A549 (cell line): ENCODE measurements around the gene PEX26. TPM values are rescaled to one million over a fixed set of nuclear protein-coding genes. Genes with fewer than 3 reads are reported as not detected.

ENCODE experiments used
- ATAC-seq, 2 experiments: fragments of 200-7000 bp in 1 of 2; fragments of >200 bp in 1 of 2; cut with Nextera tagmentation in 1 of 2; cut with Tn5 transposase in 1 of 2; 3 replicates each; pipeline versions ENCODE4 v1.8.0 to v1.9.1; 2018 to 2020; ENCODE audit warnings: mild to moderate bottlenecking in 1 of 2, moderate library complexity in 1 of 2
- CTCF ChIA-PET: fragments of 300-600 bp; sonication (Branson Sonifier 250); formaldehyde crosslinking; extraction: SDS; loops from one replicate; lab custom pipeline; 2021; ENCODE audit warnings: antibody characterized with exemption, inconsistent platforms; lab: Yijun Ruan, JAX
- POLR2A ChIA-PET: fragments of 350-600 bp; formaldehyde crosslinking; extraction: SDS; loops from one replicate; lab custom pipeline; 2021; ENCODE audit warnings: antibody characterized with exemption, inconsistent platforms; lab: Yijun Ruan, JAX
- DNase-seq, 2 experiments: peaks; one replicate each; pipeline versions ENCODE4 v3.0.0 to v3.0.0-alpha.2; 2011 to 2016; ENCODE audit warnings: low read depth in 1 of 2, low spot score in 1 of 2
- FAIRE-seq: peaks from 2 replicates; lab custom pipeline; 2011; peaks lifted over from hg19 to GRCh38; lab: Jason Lieb, UNC
- H3K27ac ChIP-seq, 2 experiments: fragments of >200 bp; sonication (Bioruptor Twin); formaldehyde crosslinking; 3 replicates each; pipeline ENCODE4 v1.5.1; 2016 to 2017
- H3K4me1 ChIP-seq: fragments of >200 bp; sonication (Bioruptor Twin); formaldehyde crosslinking; 3 replicates; pipeline ENCODE4 v1.6.1; 2016
- H3K4me2 ChIP-seq: fragments of >200 bp; sonication (Bioruptor Twin); formaldehyde crosslinking; 3 replicates; pipeline ENCODE4 v1.6.1; 2016
- H3K4me3 ChIP-seq: fragments of >200 bp; sonication (Bioruptor Twin); formaldehyde crosslinking; 3 replicates; pipeline ENCODE4 v1.5.1; 2016
- H3K9me3 ChIP-seq: fragments of >200 bp; sonication (Bioruptor Twin); formaldehyde crosslinking; 3 replicates; pipeline ENCODE4 v1.6.1; 2016
- ATOH8 ChIP-seq: fragments of 250-450 bp; sonication (Bioruptor Pico); IDR thresholded peaks from 2 replicates; pipeline ENCODE4 v1.5.0; 2020; ENCODE audit warnings: low read depth, mild to moderate bottlenecking, moderate library complexity
- CEBPB ChIP-seq, 2 experiments: fragments of >200 bp in 1 of 2; sonication (Bioruptor Twin) in 1 of 2; formaldehyde crosslinking in 1 of 2; IDR thresholded peaks; 2 replicates each; pipeline ENCODE4 v1.6.1; 2012 to 2016
- EHF ChIP-seq: fragments of 250-450 bp; sonication (Bioruptor Pico); IDR thresholded peaks from 2 replicates; pipeline ENCODE4 v1.5.0; 2020; ENCODE audit warnings: mild to moderate bottlenecking
- HDAC2 ChIP-seq: fragments of 200-600 bp; sonication (generic); IDR thresholded peaks from 2 replicates; pipeline ENCODE4 v1.6.1; 2016
- HOXB13 ChIP-seq: fragments of 250-450 bp; sonication (Bioruptor Pico); IDR thresholded peaks from 2 replicates; pipeline ENCODE4 v1.5.0; 2020; ENCODE audit warnings: low read depth, mild to moderate bottlenecking, moderate library complexity
- JUN ChIP-seq, 2 experiments: fragments of >200 bp; sonication (Bioruptor Twin); formaldehyde crosslinking; IDR thresholded peaks; 2 replicates in 1 of 2; 3 replicates in 1 of 2; pipeline ENCODE4 v1.6.1; 2016 to 2017
- KDM5A ChIP-seq: fragments of 200-600 bp; sonication (generic); IDR thresholded peaks from 2 replicates; pipeline ENCODE4 v1.6.1; 2016; ENCODE audit warnings: antibody characterized with exemption, mild to moderate bottlenecking
- MAX ChIP-seq: IDR thresholded peaks from 2 replicates; pipeline ENCODE4 v1.6.1; 2012
- MYC ChIP-seq: IDR thresholded peaks from 2 replicates; pipeline ENCODE4 v1.6.1; 2012; ENCODE audit warnings: mild to moderate bottlenecking, inconsistent platforms, low read length, improper control_type of control experiment, borderline replicate concordance
- NFE2L2 ChIP-seq: fragments of 150-350 bp; conservative IDR thresholded peaks from 2 replicates; pipeline ENCODE4 v1.6.1; 2014; ENCODE audit warnings: low read length
- NR3C1 ChIP-seq: fragments of >200 bp; sonication (Bioruptor Twin); formaldehyde crosslinking; IDR thresholded peaks from 3 replicates; pipeline ENCODE4 v1.6.1; 2017
- PHF8 ChIP-seq: fragments of 200-600 bp; sonication (generic); IDR thresholded peaks from 2 replicates; pipeline ENCODE4 v1.6.1; 2016; ENCODE audit warnings: low read depth, mild to moderate bottlenecking, antibody characterized with exemption, moderate library complexity, borderline replicate concordance
- POLR2A ChIP-seq: IDR thresholded peaks from 2 replicates; pipeline ENCODE4 v1.6.1; 2012; ENCODE audit warnings: mild to moderate bottlenecking, low read length
- RFX5 ChIP-seq: fragments of 450-650 bp; IDR thresholded peaks from 2 replicates; pipeline ENCODE4 v1.7.1; 2014; ENCODE audit warnings: antibody characterized with exemption, mild to moderate bottlenecking, moderate library complexity
- SMC3 ChIP-seq: fragments of >200 bp; sonication (Bioruptor Twin); formaldehyde crosslinking; IDR thresholded peaks from 3 replicates; pipeline ENCODE4 v1.6.1; 2018; ENCODE audit warnings: inconsistent platforms
- TP53 ChIP-seq: fragments of 250-450 bp; sonication (Bioruptor Pico); IDR thresholded peaks from 2 replicates; pipeline ENCODE4 v1.5.0; 2021; ENCODE audit warnings: mild to moderate bottlenecking, moderate library complexity
- ZC3H11A ChIP-seq: fragments of 450-650 bp; IDR thresholded peaks from 2 replicates; pipeline ENCODE4 v1.6.1; 2014; ENCODE audit warnings: antibody characterized with exemption, mild to moderate bottlenecking
- ZFP36 ChIP-seq: fragments of 450-650 bp; IDR thresholded peaks from 2 replicates; pipeline ENCODE4 v1.6.1; 2014; ENCODE audit warnings: borderline replicate concordance; ENCODE audit not compliant: partially characterized antibody
- WGBS: methylation state at CpG from one replicate; pipeline ENCODE4 v1.1.6; 2017; ENCODE audit errors: missing lambda C conversion rate; 5-methylcytosine and 5-hydroxymethylcytosine counted together
- polyA minus RNA-seq: library from RNA; depleted of rRNA, polyadenylated mRNA; stranded (reverse); fragments of >200 nt; gene quantifications from 2 replicates; pipeline ENCODE4 v1.2.3, GENCODE V29; 2011; rRNA and poly(A)+ RNA removed
- polyA plus RNA-seq, 4 experiments: library from polyadenylated mRNA; depleted of rRNA in 3 of 4; stranded (reverse); fragments of >200 nt; fragmentation: RNase III in 1 of 4; extraction: RNeasy Plus Mini Kit Qiagen cat#74134 plus additional on column Dnase treatment in 1 of 4; gene quantifications; 2 replicates in 3 of 4; 3 replicates in 1 of 4; pipeline ENCODE4 v1.2.3, GENCODE V29; 2011 to 2017
- TF ChIP-seq, protein P1 (sequence below): fragments of 150-350 bp; IDR thresholded peaks from 2 replicates; pipeline ENCODE4 v1.6.1; 2014; ENCODE audit warnings: low read depth, mild to moderate bottlenecking, low read length
- TF ChIP-seq, protein P2 (sequence below): fragments of >200 bp; sonication (Bioruptor Twin); formaldehyde crosslinking; IDR thresholded peaks from 2 replicates; pipeline ENCODE4 v1.6.1; 2016
- TF ChIP-seq, protein P3 (sequence below): fragments of 450-650 bp; IDR thresholded peaks from 2 replicates; pipeline ENCODE4 v1.6.1; 2014; ENCODE audit warnings: antibody characterized with exemption

Gene PEX26
- polyA plus RNA-seq (2011; rRNA removed), result 12.4 and 15.3 TPM in 2 replicates
- 6.8 and 11.5 TPM in 2 replicates for polyA plus RNA-seq (2012; cell fraction: cytosol; rRNA removed)
- 8.3 and 9.9 TPM in 2 replicates for polyA plus RNA-seq (2012; cell fraction: nucleus; rRNA removed)
- 10.8 to 12.7 TPM (median 11.8 TPM) in 3 replicates for polyA plus RNA-seq (2017; fragmentation: RNase III; extraction: RNeasy Plus Mini Kit Qiagen cat#74134 plus additional on column Dnase treatment)
- polyA minus RNA-seq, result 23.8 and 24.1 TPM in 2 replicates

DNA sequence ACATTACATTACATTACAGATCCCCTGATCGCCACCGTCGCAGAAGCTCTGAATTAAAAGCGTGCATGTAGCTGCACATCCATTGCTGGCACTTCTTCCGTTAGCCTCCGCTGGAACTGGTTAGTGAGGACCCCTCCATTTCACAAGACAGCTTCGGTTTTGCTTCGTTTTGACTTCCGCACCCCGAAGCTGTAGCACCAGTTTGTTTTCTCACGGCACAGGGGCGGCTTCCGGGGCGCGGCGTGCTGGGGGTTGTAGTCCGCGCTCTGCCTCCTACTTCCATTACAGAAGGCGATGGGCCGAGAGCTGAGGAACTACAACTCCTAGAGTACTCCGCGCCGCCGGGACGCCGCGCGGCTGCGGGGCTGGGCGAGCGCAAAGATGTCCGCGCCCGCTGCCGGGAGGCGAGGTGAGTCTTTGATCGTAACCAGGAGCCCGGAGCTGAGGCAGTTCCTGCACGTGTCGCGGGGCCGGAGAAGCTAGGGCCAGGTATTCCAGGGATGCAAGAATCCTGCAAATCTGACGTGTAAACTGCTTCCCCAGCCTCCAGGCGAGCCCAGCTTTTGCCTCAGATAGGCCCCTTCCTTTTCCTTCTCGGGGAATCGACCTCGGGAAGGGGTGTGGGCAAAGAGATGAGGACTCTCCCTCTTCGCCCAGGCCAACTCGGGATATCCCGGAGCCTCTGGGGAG lies at the start of gene PEX26:
PEX26 (plus strand) TSS at position 352 of the 690 bp plus-strand sequence. CDS start 387 bp downstream, outside the sequence.
- FAIRE-seq (no peak), ATAC-seq (peak; percentile 98 to 99), DNase-seq (peak; percentile 82 to 93)
- 3% methylated on average over 22 of the region's 50 CpGs for WGBS
- Histone ChIP-seq H3K4me1 (peaks cover 24% of the 10 kb centered on the region), H3K9me3 (no peaks in the 10 kb centered on the region), H3K4me3 (peak within 1 kb of the TSS; percentile 64), H3K27ac (peak within 1 kb of the TSS; percentile 90 to 97), H3K4me2 (peak within 1 kb of the TSS; percentile 94)
- CTCF ChIA-PET, result interaction anchor here (0.5 to 7.2 kb wide), 12 partner anchors 9 to 519 kb away, joined by 3 to 138 read pairs (median 5); partner anchors contain the start of gene MICAL3
- TF ChIP-seq MAX, result peak; percentile 65
- TF ChIP-seq, protein P1, sequence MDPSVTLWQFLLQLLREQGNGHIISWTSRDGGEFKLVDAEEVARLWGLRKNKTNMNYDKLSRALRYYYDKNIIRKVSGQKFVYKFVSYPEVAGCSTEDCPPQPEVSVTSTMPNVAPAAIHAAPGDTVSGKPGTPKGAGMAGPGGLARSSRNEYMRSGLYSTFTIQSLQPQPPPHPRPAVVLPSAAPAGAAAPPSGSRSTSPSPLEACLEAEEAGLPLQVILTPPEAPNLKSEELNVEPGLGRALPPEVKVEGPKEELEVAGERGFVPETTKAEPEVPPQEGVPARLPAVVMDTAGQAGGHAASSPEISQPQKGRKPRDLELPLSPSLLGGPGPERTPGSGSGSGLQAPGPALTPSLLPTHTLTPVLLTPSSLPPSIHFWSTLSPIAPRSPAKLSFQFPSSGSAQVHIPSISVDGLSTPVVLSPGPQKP, result no peak
- TF ChIP-seq PHF8, result peak; percentile 61; the same call in 1 of the 2 replicates
- TF ChIP-seq KDM5A, result peak; percentile 57; the same call in 1 of the 2 replicates
- peak in 1 of 2 experiments; percentile 60; a peak in 2 of 5 replicates for TF ChIP-seq JUN (IDR thresholded peaks at IDR 0.05)
- TF ChIP-seq MYC, result no peak
- no peak for TF ChIP-seq EHF (CRISPR knock-in tag)
- peak; percentile 38 for TF ChIP-seq POLR2A
- TF ChIP-seq CEBPB (IDR thresholded peaks at IDR 0.05), result no peak
- TF ChIP-seq, protein P2, sequence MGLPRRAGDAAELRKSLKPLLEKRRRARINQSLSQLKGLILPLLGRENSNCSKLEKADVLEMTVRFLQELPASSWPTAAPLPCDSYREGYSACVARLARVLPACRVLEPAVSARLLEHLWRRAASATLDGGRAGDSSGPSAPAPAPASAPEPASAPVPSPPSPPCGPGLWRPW, result no peak
- POLR2A ChIA-PET, result interaction anchor here (0.5 to 1.3 kb wide), 3 partner anchors 72 to 247 kb away, joined by 3 to 5 read pairs (median 3); partner anchors contain the start of gene USP18

DNA sequence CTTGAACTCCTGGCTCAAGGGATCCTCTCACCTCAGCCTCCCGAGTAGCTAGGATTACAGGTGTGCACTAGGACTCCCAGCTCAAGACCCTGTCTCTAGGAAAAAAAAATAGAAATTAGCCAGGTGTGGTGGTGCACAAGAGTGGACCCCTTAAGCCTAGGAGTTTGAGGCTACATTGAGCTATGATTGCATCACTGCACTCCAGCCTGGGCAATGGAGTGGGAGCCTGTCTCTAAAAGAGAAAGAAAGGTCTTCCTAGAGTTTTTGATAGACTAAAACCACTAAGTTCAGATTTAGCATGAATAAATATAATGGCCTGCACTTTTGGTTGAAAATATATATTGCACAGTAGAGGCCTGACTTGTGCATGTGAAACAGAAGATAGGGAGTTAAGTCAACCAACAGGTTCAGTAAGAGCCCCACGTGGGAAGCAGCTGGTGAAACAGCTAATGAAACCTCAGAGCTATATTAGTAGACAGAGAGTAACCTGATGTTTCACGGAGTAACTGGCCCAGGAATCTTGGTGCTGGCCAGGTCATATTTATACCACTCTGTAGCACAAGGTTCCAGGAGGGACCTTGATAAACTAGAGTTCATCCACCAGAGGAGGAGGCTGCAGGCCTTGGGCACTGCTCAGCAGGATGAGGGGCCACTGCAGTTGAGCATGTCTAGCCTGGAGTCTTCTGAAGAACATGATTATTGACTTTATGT lies 48.8 kb upstream of the PEX26 start:
- CTCF ChIA-PET, result interaction anchor here (0.7 to 2.2 kb wide), 3 partner anchors 34 to 49 kb away, joined by 3 to 12 read pairs (median 3); partner anchors contain the start of gene PEX26
- no peak for DNase-seq
- FAIRE-seq, result no peak
- Histone ChIP-seq H3K4me3 (no peak overlapping the region), H3K4me2 (no peak overlapping the region), H3K27ac (peak overlapping the region in 1 of 2 experiments; percentile 45; a peak in 4 of 6 replicates), H3K9me3 (no peaks in the 10 kb centered on the region), H3K4me1 (peaks cover 38% of the 10 kb centered on the region)
- 74% methylated on average over 3 of the region's 3 CpGs for WGBS
- POLR2A ChIA-PET, result no interaction called here
- TF ChIP-seq ATOH8 (CRISPR knock-in tag) (no peak), ZC3H11A (no peak), HDAC2 (no peak), TP53 (CRISPR knock-in tag) (no peak), NR3C1 (no peak), NFE2L2 (no peak), ZFP36 (no peak), RFX5 (no peak), HOXB13 (CRISPR knock-in tag) (no peak), POLR2A (no peak), SMC3 (no peak), KDM5A (no peak), MYC (no peak)
- TF ChIP-seq, protein P3, sequence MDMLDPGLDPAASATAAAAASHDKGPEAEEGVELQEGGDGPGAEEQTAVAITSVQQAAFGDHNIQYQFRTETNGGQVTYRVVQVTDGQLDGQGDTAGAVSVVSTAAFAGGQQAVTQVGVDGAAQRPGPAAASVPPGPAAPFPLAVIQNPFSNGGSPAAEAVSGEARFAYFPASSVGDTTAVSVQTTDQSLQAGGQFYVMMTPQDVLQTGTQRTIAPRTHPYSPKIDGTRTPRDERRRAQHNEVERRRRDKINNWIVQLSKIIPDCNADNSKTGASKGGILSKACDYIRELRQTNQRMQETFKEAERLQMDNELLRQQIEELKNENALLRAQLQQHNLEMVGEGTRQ, result no peak
- TF ChIP-seq, protein P1, result no peak
- ATAC-seq, result no peak
